Measurements from ENCODE around the gene FOXB1.
A peak's percentile ranks its signal among the peaks of the same experiment; 100 is the strongest.

The FOXB1 gene

DNA sequence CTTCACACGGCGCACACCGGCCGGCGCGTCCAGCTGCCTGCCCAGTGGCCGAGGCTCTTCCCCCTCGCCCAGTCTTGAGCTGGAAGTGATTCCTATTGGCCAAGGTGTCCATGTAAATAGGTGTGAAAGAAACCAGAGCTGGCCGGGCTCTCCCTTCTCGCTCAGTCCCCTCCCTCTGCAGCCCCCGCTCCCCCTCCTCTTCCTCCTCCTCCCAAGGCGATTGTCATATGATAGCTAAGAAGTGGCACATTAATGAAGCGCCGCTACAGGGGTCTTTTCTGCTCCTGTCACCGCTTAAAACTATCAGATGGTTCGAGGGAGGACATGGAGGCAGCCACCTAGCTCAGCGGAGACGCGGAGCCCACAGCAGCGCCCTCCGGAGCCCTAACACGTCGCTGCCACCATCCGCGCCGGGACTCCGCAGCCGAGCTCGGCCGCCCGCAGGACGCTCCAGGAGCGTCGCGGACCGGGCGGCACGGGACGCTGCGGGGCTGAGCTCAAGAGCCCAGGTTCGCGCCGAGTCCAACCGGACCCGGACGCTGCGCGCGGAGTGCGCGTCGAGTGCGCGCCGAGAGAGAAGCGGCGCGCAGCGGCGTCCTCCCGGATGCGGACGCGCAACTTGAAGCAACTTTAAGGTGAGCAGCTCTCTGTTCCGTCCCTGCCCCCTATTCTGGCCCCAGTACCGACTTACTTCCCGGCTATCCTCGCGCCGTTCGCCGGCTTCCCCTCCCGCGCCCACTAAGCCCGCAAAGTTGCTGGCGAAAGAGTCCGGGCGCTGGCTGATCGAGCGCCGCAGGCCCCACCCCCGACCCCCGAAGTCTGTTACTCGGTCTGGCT lies at the start of gene FOXB1:
Gene FOXB1, plus strand, starts transcription at position 303 of the 837 bp plus-strand sequence. CDS start 653 bp downstream, outside the sequence.
- peak in 3 of 6 experiments; percentile 16 to 43 (median 22) for DNase-seq

DNA sequence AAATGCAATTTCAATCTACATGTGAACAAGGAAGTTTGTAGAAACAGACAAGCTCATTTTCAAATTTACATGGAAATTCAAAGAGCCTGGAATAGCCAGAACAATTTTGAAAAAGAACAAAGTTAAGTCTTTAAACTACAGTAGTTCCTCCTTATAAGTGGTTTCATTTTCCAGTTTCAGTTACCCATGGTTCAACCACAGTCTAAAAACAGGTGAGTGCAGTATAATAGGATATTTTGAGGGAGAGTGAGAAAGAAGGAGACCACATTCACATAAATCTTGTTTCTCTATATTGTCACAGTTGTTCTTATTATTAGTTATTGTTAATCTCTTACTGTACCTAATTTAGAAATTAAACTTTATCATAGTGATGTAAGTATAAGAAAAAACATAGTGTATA lies 45.8 kb upstream of the FOXB1 start:
- DNase-seq: no peak

DNA sequence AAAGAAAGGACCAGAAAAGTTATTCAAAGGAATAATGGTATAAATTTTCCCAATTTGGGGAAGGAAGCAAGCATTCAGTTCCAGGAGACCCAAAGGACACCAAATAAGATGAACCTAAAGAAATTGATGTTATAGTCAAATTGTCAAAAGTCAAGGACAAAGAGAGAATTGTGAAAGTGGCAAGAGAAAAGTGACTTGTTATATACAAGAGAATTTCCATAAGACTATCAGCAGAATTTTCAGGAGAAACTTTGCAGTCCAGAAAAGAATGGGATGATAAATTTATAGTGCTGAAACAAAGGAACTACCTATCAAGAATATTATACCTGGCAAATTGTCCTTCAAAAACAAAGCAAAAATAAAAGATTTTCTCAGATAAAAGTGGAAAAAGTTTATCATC lies 43.8 kb upstream of the FOXB1 start:
- DNase-seq: no peak

DNA sequence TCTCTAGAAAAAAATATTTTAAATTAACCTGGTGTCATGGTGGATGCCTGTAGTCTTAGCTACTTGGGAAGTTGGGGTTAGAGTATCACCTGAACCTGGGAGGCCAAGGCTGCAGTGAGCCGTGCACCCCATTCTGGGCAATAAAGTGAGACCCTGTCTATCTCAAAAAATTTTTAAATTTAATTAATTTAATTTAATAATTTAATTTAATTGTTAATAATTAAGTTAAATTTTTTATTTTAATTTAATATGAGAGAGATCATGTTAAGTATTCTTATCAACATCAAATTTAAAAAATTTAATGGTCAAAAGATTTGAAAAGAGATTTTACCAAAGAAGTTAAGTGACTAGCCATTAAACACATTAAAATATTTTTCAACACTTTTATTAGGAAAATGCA lies 40.8 kb upstream of the FOXB1 start:
- no peak for DNase-seq

DNA sequence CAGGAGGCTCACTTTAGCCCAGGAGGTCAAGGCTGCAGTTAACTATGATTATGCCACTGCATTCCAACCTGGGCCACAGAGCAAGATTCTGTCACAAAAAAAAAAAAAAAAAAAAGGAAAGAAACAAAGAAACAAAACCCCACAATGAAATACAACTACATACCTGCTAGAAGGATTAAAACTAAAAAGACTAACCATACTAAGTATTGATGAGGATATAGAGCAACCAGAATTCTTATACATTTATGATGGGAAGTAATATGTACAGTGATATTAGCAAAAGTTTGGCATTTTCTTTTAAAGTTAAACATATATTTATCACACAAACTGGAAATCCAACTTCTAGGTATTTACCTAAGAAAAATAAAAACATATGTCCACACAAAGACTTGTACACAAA lies 40.2 kb upstream of the FOXB1 start:
- no peak for DNase-seq

DNA sequence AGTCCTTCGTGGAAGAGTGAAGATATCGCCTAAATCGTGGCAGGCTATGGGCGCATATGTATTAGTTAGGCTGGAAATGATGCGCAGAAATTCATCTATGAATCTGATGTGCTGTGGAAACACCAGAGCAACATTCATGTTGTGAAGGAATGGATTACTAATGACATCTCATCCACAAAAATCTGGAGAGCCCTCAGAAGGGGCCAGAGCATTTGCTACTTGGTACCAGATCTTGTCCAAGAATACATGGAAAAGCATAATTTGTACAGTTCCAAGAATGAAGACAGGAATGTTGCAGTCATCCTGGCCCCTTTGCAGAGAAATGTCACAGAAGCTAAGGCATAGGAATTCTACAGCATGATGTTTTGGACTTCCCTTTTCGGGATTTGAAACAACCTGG lies 38.4 kb upstream of the FOXB1 start:
- no peak for DNase-seq

DNA sequence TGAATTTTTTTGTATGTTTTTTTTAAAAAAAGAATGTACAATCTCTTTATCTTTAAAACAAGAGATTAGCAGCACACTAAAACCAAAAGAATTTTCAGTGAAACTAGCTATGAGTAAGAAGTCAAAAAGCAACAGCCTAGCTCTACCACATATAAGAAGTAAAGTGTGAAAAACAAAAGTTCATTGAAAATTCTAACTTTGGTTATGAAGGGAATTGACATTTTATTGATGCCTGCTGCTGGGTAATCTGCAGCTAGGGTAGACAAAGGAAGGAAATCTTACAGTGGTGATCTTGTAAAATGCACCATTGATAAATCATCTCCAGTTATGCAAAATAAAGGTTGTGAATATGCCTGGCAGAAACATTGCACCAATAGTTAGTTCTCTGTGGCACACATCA lies 37.8 kb upstream of the FOXB1 start:
- DNase-seq: no peak

DNA sequence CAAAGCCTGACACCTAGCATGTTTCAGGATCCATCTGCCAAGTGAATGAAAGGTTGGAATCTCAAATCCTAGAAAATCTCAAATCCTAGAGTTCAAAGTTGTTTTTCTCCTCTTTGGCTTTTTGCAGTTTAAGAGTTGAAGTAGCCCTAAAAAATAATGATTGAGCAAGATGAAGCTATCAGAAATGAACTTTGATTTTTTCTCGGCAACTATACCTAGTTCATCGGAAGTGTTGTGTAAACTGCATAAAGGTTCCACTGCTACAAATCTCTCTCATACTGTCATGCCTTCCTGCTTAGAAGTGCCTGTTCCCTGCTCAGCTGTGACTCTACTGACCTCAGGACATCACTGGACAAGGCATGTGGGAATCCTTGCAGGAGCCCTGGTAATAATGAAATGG lies 35.8 kb upstream of the FOXB1 start:
- DNase-seq: no peak

DNA sequence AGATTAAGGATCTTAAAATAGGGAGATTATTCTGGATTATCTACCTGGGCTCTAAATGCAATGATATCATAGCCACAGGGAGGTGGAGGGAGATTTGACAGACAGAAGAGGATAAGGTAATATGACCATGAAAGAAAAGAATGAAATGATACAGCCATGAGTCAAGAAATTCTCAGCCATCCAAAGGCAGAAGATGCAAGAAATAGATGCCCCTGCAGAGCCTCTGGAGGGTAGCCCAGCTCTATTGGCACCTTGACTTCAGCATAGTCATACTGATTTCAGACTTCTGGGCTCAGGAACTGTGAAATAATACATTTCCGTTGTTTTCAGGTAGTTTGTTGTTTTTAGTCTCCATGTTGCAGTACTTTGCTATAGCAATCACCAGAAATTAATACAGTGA lies 31.9 kb upstream of the FOXB1 start:
- no peak for DNase-seq

DNA sequence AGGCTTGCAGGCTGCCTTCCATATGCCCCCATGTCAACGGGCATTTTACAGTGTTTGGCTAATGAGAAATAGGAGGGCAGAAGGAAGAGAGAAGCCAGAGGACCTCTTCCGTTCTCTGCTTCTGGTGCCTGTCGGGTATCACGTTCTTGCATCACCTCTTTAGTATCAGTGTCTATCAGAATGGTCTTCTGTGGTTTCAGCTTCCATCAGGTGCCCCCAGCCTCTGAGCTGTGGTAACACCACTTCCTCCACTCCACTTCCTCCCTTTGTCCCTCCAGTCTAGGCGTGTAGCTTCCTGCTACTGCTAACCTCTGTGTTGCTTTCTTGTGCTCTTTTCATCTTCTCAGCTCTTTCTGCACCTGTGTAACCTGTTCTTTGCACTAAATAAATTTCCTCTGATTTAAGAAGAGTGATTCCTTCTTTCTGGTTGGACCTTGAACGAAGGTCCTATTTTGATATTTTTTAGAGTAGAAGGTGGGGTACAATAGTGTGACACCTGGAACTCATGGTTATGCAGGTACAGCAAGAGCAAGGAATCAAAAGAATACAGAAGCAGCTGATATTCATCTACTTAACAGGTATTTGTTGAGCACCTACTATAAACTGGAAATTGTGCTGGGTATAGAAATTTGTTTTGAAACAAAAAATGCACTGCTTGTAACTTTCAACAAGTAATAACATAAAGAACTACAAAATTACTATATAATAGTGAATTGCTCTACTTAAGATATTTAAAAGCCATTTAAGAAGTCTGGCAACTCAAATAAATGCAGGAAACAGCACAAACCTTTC lies 27.4 kb upstream of the FOXB1 start:
- DNase-seq: peak; percentile 12 to 89 (median 67)

DNA sequence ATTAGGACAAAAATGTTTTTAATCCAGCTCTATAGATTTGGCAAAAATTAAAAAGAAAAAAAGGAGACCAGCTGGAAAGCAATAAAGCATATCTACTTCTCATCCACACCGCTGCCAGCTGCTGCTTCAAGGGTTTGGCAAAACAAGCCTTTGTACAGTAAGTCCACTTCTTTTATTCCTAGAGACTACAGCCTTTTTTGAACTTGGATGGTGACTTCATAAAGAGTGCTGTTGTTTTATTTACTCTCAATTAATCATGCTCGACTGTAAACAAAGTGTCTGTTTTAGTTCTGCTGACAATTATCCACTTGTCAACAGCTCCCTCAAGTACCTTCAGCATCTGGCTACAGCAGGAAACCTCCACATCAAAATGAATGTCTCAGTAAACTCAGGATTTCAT lies 12.3 kb upstream of the FOXB1 start:
- no peak for DNase-seq

DNA sequence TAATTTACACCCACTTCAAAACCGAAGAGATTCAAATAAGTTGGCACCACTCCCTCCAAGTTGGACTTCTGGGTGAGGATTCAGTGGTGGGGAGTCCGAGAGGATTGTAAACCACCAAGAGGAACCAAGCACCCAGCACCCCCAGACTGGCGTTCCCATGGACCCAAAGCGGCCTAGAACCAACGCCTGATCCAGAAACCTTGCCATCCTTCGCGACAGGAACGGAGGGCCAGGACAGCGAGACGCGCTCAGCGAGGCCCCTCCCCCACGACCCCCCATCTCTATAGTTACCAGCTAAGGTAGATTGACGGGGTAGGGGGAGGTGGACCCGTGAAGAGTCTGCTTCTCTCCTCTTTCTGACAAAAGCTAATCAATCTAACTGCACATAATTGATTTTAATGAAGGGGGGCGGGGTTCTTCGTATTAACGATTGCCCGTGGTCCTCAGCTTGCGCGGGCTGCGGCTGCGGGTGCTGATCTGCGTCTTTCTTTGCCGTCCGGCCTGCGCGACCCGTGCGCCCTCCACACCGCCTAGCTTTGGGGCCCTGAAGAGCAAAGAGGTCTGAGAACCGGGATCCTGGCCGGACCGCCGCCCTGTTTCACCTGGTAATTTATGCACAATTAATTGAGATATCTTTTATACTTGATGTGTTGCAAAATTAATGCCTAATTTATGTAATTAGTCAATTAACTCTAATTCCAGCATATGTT lies 10.9 kb upstream of the FOXB1 start:
- DNase-seq: no peak

DNA sequence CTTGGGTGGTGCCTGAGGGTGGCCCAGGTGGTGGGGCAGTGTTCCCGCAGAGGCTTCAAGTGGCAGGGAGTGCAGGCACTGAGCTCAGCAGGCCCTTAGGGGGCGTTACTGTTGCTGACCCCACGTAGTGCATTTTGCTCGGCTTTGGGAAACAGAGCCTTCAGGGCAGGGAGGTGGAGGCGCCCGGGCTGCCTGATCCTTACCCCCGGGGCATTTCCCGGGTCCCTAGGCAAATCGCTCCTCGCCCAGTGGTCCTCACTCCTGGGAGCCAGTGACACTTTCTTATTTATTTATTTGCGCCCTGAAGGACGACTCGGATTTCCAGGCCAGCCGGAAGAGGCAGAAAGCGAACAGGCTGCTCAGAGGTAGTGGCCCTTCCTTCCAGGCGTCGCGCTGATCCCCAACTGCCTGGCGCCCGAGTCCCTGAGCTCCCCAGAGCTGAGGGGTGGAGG lies 10.1 kb upstream of the FOXB1 start:
- no peak for DNase-seq

DNA sequence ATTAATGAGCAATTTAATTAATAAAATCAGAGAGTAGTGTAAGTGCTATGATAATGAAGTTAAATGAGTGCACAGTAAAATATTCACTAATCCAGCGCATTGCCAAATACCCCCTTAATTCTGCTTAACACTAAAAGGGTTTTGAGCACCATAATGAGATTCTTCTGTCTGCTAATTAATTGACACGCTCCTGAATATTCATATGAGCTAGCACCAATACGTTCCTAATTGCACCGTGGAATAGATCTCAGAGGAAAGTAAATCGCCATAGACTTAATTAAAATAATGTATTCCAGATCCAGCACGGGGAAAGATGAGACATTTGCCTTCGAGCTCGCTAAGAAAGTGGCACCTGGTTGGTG lies 9.6 kb upstream of the FOXB1 start:
- peak in 1 of 6 experiments; percentile 20 for DNase-seq

DNA sequence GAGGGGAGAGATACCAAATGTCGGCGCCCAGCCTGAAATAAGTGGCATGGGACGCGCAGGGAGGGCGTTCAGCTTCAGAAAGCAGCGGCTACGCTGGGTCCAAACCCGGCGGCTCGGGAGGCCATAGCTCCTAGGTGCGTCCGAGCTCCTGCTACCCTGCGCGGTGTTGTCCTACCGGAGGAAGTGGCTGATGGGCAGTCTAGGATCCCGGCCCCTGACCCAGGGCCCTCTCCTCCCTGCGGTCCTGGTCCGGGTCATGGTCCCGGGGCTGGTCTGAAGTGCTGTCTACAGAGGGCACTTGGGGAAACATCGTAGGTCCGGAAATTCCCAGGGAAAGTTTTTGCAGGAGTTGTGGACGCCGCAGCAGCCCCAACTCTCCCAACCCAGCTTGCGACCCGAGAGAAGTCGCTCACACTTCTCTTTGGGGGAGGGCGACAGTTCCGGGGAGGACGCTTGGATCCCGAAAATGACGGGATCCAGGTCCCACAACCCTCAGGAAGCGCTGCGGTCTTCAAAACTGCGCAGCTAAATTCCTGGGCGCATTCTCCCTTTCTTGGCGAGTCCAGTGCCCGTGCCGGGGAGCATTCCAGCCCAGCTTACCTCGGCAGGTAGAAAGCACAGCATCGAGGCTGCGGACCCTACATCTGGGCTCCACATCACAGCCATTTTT lies 9.1 kb upstream of the FOXB1 start:
- DNase-seq: peak in 1 of 6 experiments; percentile 34

DNA sequence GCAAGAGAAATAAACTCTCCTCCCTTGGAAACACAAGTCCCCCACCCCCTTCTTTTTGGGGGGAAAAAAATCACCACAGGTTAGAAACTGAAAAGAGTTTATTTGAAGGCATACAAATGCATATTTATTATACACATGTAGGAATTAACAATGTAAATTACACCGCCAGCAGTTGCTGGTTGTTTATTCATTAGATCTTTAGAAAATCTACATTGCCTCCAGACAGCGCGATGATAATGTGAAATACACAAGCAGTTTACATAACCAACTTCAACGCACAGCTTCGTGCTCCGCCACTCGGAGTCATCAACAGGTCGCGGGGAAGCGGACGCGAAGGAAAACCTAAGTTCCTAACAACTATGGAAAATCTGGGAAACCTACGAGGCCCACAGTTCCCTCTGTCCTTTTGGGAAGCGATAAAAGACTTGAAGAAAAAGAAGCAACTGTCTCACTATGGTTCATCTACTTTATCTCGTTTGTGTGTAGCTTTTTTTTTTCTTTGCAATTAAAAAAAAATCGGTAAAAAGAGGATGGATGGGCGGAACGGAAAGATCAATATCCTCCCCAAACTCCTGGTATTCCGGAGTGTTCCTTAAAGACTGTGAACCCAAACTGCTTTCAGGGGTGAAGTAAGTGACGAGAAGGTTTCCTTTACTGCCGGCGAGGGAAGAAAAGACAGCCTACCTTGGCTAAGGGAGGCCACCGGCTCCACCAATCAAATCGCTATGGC lies 8.4 kb upstream of the FOXB1 start:
- peak in 1 of 6 experiments; percentile 37 for DNase-seq

DNA sequence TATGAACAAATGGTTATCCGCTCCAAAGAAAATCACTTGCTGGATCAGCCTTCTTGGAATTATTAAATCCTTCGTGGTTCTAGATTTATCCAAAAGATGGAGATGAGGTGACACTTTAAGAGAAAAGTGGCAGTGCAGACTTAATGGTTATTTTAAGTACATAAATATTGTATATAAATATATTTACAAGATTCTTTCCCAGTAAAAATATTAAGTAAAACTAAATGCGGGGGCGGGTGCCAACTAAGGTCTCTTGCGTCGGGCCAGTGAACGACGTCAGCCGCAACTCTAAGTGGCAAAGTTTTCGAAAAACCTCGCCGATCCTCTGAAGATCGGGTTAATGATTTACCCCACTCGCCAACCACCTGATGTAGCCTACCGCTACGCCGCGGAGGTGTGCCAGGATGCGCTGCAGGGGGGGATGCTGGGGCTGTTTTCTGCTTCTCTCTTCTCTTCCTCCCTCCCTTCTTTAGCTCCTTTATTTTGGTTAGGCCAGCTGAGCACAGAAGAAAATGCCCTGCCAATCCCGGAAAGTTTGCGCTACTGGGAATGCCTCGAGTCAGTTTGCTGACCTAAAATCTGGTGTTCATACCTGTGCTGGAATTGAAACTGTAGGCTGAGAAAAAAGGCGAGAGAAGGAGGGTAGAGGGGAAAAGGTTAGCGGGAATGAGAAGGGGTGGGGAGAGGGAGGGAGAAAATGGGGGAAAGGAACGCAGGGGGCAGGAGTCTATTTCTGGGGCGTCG lies 7.6 kb upstream of the FOXB1 start:
- peak in 1 of 6 experiments; percentile 37 for DNase-seq

DNA sequence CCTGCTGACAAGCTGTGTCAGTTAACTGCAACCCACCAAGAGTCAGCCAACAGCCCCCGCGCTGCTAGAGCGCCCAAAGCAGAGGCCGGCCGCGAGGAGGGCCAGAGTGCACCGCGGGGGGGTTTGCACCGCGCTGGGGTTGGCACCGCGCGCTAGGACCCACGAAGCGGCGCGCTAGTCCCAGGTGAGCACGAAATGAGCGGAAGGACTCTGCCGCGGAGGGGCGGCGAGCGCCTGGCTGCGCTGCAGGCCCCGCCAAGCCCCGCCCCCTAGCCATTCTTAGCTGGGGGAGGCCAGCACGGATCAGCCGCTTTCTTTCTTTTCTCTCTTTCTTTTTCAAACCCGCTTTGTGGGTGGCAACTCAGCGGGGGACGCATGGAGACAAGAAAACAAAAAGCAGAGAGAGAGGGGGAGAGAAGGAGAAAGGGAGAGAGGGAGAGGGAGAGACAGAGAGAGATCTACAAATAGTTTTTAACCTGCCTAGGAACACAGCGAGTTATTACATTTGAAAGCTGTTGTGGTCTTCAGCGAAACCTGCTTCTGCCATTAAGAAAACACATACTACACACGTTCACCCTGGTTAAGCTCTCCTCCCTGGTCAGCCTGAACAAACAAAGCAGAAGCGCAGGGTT lies 6.9 kb upstream of the FOXB1 start:
- DNase-seq: peak; percentile 10 to 41 (median 30)

DNA sequence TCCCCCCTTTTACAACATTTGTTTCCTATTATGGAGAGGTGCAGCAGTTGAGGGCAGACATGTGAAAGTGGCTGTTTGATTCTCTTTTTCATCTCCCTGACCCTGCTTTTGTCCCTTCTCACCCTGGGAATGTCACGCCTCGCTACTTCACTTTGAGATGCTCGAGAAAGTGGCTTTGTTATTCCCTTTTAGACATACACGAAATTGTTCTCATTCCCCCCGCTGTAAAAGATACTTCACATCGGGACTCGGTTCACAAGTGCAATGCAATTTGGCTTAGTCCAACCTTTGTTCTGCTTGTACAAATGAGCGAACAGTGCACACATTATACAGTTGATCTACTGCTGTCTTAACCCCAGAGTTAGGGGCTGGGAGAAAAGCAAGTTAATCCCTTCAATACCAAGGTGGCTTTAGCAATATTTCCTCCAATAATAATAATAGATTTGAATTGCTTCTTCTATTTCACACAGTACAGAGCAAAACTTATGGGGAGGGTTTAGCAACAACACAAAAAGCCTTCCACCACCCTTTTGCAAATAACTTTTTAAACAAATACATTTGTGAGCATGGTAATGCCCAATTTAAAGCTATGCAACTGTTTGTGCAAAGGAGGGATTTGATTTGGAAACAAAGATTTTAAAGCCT lies 5.7 kb upstream of the FOXB1 start:
- no peak for DNase-seq

DNA sequence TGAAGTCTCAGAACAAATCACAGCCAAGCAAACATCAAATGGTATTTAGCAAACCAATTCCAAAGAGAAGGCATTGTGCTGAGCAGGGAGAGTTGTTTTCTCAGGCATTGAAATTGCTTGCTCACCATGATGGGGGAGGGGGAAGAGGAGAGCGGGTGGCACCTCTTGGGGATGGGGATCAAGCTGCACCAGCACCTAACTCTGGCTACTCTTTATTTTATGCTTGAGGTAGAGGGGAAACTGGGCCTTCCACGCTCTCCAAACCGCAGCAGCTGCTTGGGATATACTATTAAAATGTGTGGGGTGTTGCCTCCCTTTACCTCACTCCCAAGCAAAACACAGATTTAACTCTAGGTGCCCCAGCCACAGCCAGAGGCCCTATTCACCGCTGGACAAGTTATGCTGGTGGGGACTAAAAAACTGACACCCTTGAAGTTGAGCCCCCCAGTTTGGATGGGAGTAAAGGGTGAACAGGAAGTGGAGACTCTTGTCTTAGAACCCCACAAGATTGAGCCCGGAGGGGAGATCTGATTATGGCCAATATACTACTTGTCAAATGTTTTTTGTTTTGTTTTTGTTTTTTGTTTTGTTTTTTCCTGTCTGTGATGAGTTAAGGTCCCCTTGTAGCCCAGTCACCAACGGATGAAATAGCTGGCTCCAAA lies 5.0 kb upstream of the FOXB1 start:
- DNase-seq: peak in 1 of 6 experiments; percentile 15
